Measurements from ENCODE around the gene UNC13D. TPM values are rescaled to one million over a fixed set of nuclear protein-coding genes. Genes with fewer than 3 reads are reported as not detected.

Gene UNC13D
- total and polyA plus RNA-seq, 4 experiments from 2014 or later: 39.6 to 171 (median 120) TPM

DNA sequence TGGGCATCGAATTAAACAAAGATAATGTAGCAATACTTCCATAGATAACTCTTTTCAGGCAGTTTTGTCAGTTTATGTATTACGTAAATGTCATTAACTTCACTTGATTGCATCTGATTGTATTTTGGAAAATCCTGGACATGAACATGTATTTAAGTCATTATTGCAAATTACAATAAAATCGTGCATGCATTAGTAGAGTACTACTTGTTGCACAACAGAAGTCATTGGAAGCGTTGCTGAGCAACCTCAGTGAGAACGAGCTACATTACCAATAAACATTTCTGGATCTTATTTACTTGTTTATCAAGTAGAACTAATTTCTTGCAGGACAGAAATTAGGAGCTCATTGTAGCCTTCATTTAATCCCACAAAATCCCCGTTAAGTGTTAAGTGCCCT lies 53.0 kb downstream of the UNC13D start:
- Mint-ChIP-seq H3K4me1 (peaks cover 19 to 27% (median 25%) of the 10 kb centered on the region in 4 donors), H3K4me3 (no peak overlapping the region)
- POLR2A ChIA-PET (ENCODE audit: partially characterized antibody): interaction anchor here (1.2 to 1.3 kb wide), 2 partner anchors 11 to 105 kb away, joined by 3 to 4 read pairs; partner anchors contain the start of gene TRIM65

DNA sequence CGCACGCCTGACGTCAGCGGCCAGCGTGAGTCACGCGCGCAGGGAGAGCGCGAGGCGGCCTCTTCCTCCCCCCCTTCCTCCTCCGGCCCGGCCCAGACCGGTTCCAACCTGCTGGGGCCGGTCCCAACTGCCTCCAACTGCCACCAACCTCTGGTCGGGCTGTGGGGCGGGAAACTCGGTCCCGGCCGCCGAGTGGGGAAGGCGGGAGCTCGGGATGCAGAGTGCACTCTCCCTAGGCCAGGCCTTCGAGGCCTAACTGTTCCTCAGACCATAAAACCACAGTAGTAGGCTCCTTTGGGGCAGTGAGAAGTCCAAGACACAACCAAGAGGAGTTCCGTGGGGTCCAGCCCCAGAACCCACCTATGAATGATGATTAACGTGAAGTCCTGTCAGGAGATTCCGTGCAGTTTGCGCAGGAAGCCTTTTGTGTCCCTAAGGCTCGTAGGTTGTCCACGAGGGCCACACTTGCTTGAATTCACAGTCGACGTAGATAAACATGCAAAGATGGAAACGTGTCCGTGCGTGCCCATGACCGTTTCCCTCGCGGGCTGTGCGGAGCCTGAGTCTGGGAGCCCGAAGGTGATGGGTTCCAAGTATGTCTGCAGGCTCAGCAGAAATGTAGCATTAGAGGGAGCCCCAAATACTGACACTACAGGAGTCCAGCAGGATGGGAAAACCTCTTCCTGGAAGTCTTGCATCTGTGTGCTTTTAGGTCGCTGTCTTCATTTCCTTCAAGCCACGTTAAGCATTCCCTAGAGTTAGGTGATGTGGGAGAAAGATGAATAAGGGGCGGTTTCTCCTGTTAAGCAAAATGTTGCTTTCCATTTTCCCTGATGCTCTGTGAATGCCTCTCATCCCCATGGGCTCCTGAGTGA lies 59.0 kb downstream of the UNC13D start:
- CTCF ChIA-PET (ENCODE audit: partially characterized antibody): interaction anchor here (1.0 to 2.8 kb wide), 13 partner anchors 8 to 112 kb away, joined by 3 to 19 read pairs (median 4); partner anchors contain the start of genes TRIM65 and WBP2
- peaks cover 47% of the 10 kb centered on the region for H3K4me1 ChIP-seq (ENCODE audit: insufficient read depth, low read length)
- DNase-seq: no peak
- Mint-ChIP-seq H3K4me3 (peak overlapping the region; percentile 88 to 97 (median 94)), H3K4me1 (peaks cover 20 to 46% (median 36%) of the 10 kb centered on the region in 4 donors), H3K27me3 (no peaks in the 10 kb centered on the region), H3K36me3 (peaks cover 0 to 6% of the 10 kb centered on the region in 2 donors), H3K9me3 (no peaks in the 10 kb centered on the region), H3K27ac (peak overlapping the region; percentile 95 to 100 (median 99))
- POLR2A ChIA-PET (ENCODE audit: partially characterized antibody): interaction anchor here (0.7 to 16.6 kb wide), 25 partner anchors 9 to 941 kb away, joined by 3 to 556 read pairs (median 7); partner anchors contain the start of genes GALK1, JMJD6, METTL23 and MIF4GD
- peak overlapping the region; percentile 100 for H3K27ac ChIP-seq (ENCODE audit: low read depth, low read length)
- H3K36me3 ChIP-seq (ENCODE audit: insufficient read depth, low read length): no peaks in the 10 kb centered on the region
- no peaks in the 10 kb centered on the region for H3K27me3 ChIP-seq (ENCODE audit: insufficient read depth, low read length)
- H3K9me3 ChIP-seq (ENCODE audit: control insufficient read depth in 1 of 2, low read length in 2 of 2): no peaks in the 10 kb centered on the region
- H3K4me3 ChIP-seq (ENCODE audit: low read length in 2 of 2): peak overlapping the region; percentile 66 to 83
- intact Hi-C loops (cut with micrococcal nuclease): loop anchor here (1.0 to 2.0 kb wide), 2 partner anchors 42 to 194 kb away; partner anchors contain the start of genes ACOX1 and TEN1

More for the DNA sequence above, 53.0 kb downstream of the UNC13D start:
- peaks cover 22% of the 10 kb centered on the region for H3K4me1 ChIP-seq (ENCODE audit: insufficient read depth, low read length)
- Mint-ChIP-seq H3K36me3 (peaks cover 18 to 33% of the 10 kb centered on the region in 2 donors), H3K27me3 (no peaks in the 10 kb centered on the region), H3K9me3 (no peaks in the 10 kb centered on the region), H3K27ac (peak overlapping the region in 1 of 7 donors; percentile 42)
- CTCF ChIA-PET (ENCODE audit: partially characterized antibody): interaction anchor here (0.8 to 1.8 kb wide), 8 partner anchors 8 to 215 kb away, joined by 3 to 7 read pairs (median 4); partner anchors contain the start of gene TRIM65
- no peak overlapping the region for H3K27ac ChIP-seq (ENCODE audit: low read depth, low read length)
- peaks cover 13% of the 10 kb centered on the region for H3K36me3 ChIP-seq (ENCODE audit: insufficient read depth, low read length)
- no peaks in the 10 kb centered on the region for H3K9me3 ChIP-seq (ENCODE audit: control insufficient read depth in 1 of 2, low read length in 2 of 2)
- H3K27me3 ChIP-seq (ENCODE audit: insufficient read depth, low read length): no peaks in the 10 kb centered on the region
- H3K4me3 ChIP-seq (ENCODE audit: low read length in 2 of 2): no peak overlapping the region
- no peak for DNase-seq
- intact Hi-C loops (cut with micrococcal nuclease): no loop called here

DNA sequence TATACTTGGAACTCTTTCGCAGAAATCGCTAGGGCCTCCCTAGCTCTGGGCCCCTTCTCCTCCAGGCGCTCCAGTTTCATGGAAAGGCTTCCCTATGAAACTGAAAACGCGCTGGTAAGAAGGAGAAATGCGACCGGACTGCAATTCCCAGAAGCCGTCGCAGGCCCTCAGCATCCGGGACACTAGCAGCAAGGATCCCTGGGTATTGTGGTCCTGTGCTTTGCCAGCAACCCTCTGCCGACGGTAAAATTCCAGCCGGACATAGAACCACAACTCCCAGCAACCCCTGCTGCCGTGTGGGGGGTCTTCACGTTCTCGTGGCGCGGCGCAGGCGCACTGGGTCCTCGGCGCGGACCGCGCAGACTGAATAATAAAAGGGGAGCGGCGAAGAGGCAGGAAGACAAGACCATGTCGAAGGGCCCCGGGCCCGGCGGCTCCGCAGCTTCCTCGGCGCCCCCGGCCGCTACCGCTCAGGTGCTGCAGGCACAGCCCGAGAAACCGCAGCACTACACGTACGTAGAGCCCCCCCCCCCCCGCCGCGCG lies 59.7 kb downstream of the UNC13D start, which contains the start of gene UNK:
UNK (plus strand) TSS at position 334 of the 543 bp plus-strand sequence; CDS start at position 409, 75 bp downstream.
- H3K27me3 Mint-ChIP-seq: peaks cover under 1 to 2% of the 10 kb centered on the region in 2 donors
- ChIA-PET CTCF (ENCODE audit: partially characterized antibody) (interaction anchor here (1.4 to 2.8 kb wide), 9 partner anchors 9 to 111 kb away, joined by 4 to 29 read pairs (median 10); partner anchors contain the start of genes GALK1, TRIM47, UNC13D and WBP2), POLR2A (ENCODE audit: partially characterized antibody) (interaction anchor here (0.6 to 16.6 kb wide), 23 partner anchors 9 to 942 kb away, joined by 3 to 556 read pairs (median 8); partner anchors contain the start of genes GALK1, JMJD6, LLGL2 and METTL23)
- peaks cover 26 to 53% (median 42%) of the 10 kb centered on the region in 4 donors for H3K4me1 Mint-ChIP-seq
- peaks cover 2 to 10% of the 10 kb centered on the region in 2 donors for H3K36me3 Mint-ChIP-seq
- H3K36me3 ChIP-seq (ENCODE audit: insufficient read depth, low read length): no peaks in the 10 kb centered on the region
- intact Hi-C loops (cut with micrococcal nuclease): loop anchor here (1.0 to 2.0 kb wide), 3 partner anchors 43 to 194 kb away; partner anchors contain the start of genes ACOX1, TEN1 and WBP2
- peak within 1 kb of the TSS; percentile 66 to 83 for H3K4me3 ChIP-seq (ENCODE audit: low read length in 2 of 2)
- peak; percentile 97 to 98 (median 98) for DNase-seq
- H3K9me3 ChIP-seq (ENCODE audit: control insufficient read depth in 1 of 2, low read length in 2 of 2): no peaks in the 10 kb centered on the region
- peak within 1 kb of the TSS; percentile 100 for H3K27ac ChIP-seq (ENCODE audit: low read depth, low read length)
- H3K4me3 Mint-ChIP-seq: peak within 1 kb of the TSS; percentile 88 to 97 (median 94)
- peaks cover 0 to 3% (median under 1%) of the 10 kb centered on the region in 8 donors for H3K9me3 Mint-ChIP-seq
- peaks cover 51% of the 10 kb centered on the region for H3K4me1 ChIP-seq (ENCODE audit: insufficient read depth, low read length)
- peak within 1 kb of the TSS; percentile 95 to 100 (median 99) for H3K27ac Mint-ChIP-seq
- H3K27me3 ChIP-seq (ENCODE audit: insufficient read depth, low read length): no peaks in the 10 kb centered on the region

DNA sequence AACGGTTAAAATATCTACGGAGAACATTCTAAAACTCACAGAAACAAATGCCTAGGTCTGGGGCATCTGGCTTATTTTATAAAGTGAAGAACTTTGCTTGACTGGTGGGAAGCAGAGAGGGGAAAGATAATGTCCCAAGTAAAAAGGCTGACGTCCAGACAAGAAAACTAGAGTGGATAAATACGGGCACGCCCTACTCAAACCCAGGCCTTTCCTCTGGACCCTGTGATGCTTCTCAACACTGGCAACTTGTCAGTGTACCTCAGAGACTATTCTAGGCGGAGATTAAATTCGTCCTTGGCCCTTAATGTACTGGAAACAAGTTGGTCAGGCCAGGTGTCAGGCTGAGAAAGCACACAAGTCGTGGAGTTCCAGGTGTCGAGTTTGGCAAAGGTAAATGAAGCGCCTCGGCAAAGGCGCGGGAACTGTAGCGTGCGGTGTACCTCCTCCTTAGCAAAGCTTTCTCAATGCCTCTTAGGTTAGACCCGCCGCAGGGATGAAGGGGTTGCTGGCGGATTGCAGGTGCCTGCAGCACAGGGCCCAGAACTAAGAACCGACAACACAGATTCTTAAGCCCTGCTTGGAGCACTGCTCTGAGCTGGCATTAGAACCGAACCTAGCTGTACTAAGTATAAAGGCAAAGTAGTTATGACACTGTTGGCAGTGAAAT lies 60.3 kb downstream of the UNC13D start:
- H3K27ac Mint-ChIP-seq: peak overlapping the region; percentile 95 to 100 (median 99)
- H3K9me3 ChIP-seq (ENCODE audit: control insufficient read depth in 1 of 2, low read length in 2 of 2): no peaks in the 10 kb centered on the region
- intact Hi-C loops (cut with micrococcal nuclease): loop anchor here (1.0 to 2.0 kb wide), 2 partner anchors 71 to 195 kb away; partner anchors contain the start of genes ACOX1, TEN1 and WBP2
- H3K36me3 Mint-ChIP-seq: peaks cover 4 to 12% of the 10 kb centered on the region in 2 donors
- no peaks in the 10 kb centered on the region for H3K27me3 ChIP-seq (ENCODE audit: insufficient read depth, low read length)
- H3K4me3 ChIP-seq (ENCODE audit: low read length in 2 of 2): peak overlapping the region; percentile 66 to 79
- ChIA-PET POLR2A (ENCODE audit: partially characterized antibody) (interaction anchor here (0.6 to 16.6 kb wide), 27 partner anchors 8 to 614 kb away, joined by 3 to 556 read pairs (median 6); partner anchors contain the start of genes ACOX1, GALK1, LLGL2 and MRPL38), CTCF (ENCODE audit: partially characterized antibody) (interaction anchor here (1.0 to 2.8 kb wide), 21 partner anchors 8 to 121 kb away, joined by 3 to 29 read pairs (median 7); partner anchors contain the start of genes GALK1, MRPL38, TRIM47 and UNC13D)
- H3K4me1 ChIP-seq (ENCODE audit: insufficient read depth, low read length): peaks cover 51% of the 10 kb centered on the region
- peaks cover 0 to 5% (median 1%) of the 10 kb centered on the region in 8 donors for H3K9me3 Mint-ChIP-seq
- peaks cover 1 to 2% of the 10 kb centered on the region in 2 donors for H3K27me3 Mint-ChIP-seq
- peaks cover under 1% of the 10 kb centered on the region for H3K36me3 ChIP-seq (ENCODE audit: insufficient read depth, low read length)
- peak overlapping the region; percentile 100 for H3K27ac ChIP-seq (ENCODE audit: low read depth, low read length)
- DNase-seq: peak in 1 of 5 donors; percentile 57
- H3K4me1 Mint-ChIP-seq: peaks cover 26 to 55% (median 42%) of the 10 kb centered on the region in 4 donors
- peak overlapping the region; percentile 88 to 97 (median 94) for H3K4me3 Mint-ChIP-seq

DNA sequence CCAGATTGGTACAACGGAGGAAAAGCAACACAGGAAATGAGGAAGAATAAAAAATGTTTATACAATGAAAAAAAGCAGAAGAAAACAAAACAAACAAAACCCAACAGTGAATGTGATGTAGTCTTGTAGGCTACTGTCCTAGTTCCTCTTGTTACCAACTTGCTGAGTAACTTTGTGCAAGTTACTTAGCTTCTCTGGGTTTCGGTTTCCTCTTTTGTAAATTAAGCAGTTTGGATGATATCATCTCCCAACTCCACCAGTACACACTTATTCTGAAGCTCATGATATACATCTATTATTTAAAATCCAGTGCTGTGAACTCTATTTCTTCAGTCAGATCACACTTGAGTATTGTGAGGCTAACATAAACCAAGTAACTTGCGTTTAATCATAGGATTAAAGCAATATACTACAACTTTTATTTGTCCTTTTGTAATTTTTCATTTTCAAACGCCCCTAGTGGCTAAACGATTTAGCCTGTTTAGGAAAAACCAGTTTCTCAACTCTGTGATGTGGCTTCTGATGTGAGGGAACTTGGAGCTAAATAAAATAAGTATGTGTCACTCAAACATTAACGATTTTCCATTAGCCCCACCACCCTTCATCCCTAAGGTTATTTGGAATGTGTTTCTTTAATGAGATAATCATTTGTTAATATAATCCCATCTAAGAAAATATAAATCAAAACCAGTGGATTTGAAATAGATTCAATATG lies 61.0 kb downstream of the UNC13D start:
- Mint-ChIP-seq H3K4me1 (peaks cover 28 to 62% (median 44%) of the 10 kb centered on the region in 4 donors), H3K9me3 (peaks cover 0 to 6% (median 1%) of the 10 kb centered on the region in 8 donors), H3K27me3 (peaks cover 1 to 2% of the 10 kb centered on the region in 2 donors), H3K27ac (peak overlapping the region; percentile 95 to 100 (median 99)), H3K36me3 (peaks cover 11 to 19% of the 10 kb centered on the region in 2 donors), H3K4me3 (peak overlapping the region; percentile 88 to 97 (median 94))
- peak overlapping the region; percentile 100 for H3K27ac ChIP-seq (ENCODE audit: low read depth, low read length)
- intact Hi-C loops (cut with micrococcal nuclease): no loop called here
- no peaks in the 10 kb centered on the region for H3K27me3 ChIP-seq (ENCODE audit: insufficient read depth, low read length)
- peaks cover 51% of the 10 kb centered on the region for H3K4me1 ChIP-seq (ENCODE audit: insufficient read depth, low read length)
- peak overlapping the region; percentile 2 to 45 for H3K4me3 ChIP-seq (ENCODE audit: low read length in 2 of 2)
- DNase-seq: peak in 4 of 5 donors; percentile 60 to 69 (median 67)
- ChIA-PET POLR2A (ENCODE audit: partially characterized antibody) (interaction anchor here (0.6 to 16.6 kb wide), 21 partner anchors 7 to 615 kb away, joined by 3 to 556 read pairs (median 6); partner anchors contain the start of genes ACOX1, GALK1, MRPL38 and PRPSAP1), CTCF (ENCODE audit: partially characterized antibody) (interaction anchor here (0.7 to 2.8 kb wide), 20 partner anchors 9 to 122 kb away, joined by 3 to 29 read pairs (median 6); partner anchors contain the start of genes GALK1, MRPL38, TRIM47 and UNC13D)
- no peaks in the 10 kb centered on the region for H3K9me3 ChIP-seq (ENCODE audit: control insufficient read depth in 1 of 2, low read length in 2 of 2)
- peaks cover 8% of the 10 kb centered on the region for H3K36me3 ChIP-seq (ENCODE audit: insufficient read depth, low read length)
